Measurements from ENCODE around the gene ARHGAP19. TPM values are rescaled to one million over a fixed set of nuclear protein-coding genes. Genes with fewer than 3 reads are reported as not detected.
"Not testable (repeated sequence)": the region's sequence is repeated elsewhere in the genome, so short reads cannot be mapped to it uniquely, and the experiment has no call there.

Gene ARHGAP19
- total RNA-seq, 1 experiment from 2014 or later, result 33.2 TPM

GRCh38 chr10:97267671-97268070 lies 24.8 kb downstream of the ARHGAP19 start:
- H3K4me3 Mint-ChIP-seq, result peak overlapping the region; percentile 12 to 36; a peak in 1 of 5 replicates

DNA sequence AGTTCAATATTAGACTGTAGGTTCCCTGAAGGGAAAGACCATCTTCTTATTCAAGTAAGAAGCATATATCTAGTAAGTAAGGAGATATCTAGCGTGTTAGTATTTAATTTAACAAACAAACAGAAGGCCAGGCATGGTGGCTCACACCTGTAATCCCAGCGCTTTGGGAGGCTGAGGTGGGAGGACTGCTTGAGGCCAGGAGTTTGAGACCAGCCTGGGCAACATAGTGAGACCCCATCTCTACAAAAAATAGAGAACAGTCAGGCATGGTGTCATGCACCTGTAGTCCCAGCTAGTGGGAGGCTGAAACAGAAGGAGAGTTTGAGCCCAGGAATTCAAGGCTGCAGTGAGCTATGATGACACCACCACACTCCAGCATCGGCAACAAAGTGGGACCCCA lies 27.3 kb downstream of the ARHGAP19 start:
- H3K4me2 ChIP-seq (ENCODE audit: insufficient read depth, insufficient read length, low read length); H4K5ac ChIP-seq (ENCODE audit: insufficient read length, low read depth, low read length); H2BK15ac ChIP-seq (ENCODE audit: low read depth, low read length); DNase-seq; H3T11ph ChIP-seq (ENCODE audit: low read length); H3K9me3 Mint-ChIP-seq; H2BK120ac ChIP-seq (ENCODE audit: low read depth, low read length, poor library complexity, severe bottlenecking); H4K8ac ChIP-seq (replicated peaks; ENCODE audit: insufficient read length, low read depth, low read length); H4K91ac ChIP-seq (ENCODE audit: insufficient read length, low read depth, low read length); H3K4me1 ChIP-seq (ENCODE audit: insufficient read depth, low read length); H2BK12ac ChIP-seq (ENCODE audit: insufficient read length, low read depth, low read length); H2AFZ ChIP-seq (ENCODE audit: low read length); H3K27me3 Mint-ChIP-seq (ENCODE audit: low read depth); H3K79me2 ChIP-seq (ENCODE audit: insufficient read depth, low read length); H3K4ac ChIP-seq (ENCODE audit: low read depth, low read length); H3K23me2 ChIP-seq (ENCODE audit: insufficient read length, low read depth, low read length, poor library complexity, severe bottlenecking); H3K14ac ChIP-seq (ENCODE audit: insufficient read depth, low read length); H3K4me3 Mint-ChIP-seq; H3K9me3 ChIP-seq (ENCODE audit: control insufficient read depth, low read depth, low read length); H3K79me1 ChIP-seq (ENCODE audit: insufficient read depth, low read depth, low read length, poor library complexity, severe bottlenecking); H2BK20ac ChIP-seq (ENCODE audit: low read depth, low read length, poor library complexity, severe bottlenecking); H3K27me3 ChIP-seq (ENCODE audit: insufficient read depth, low read length); H3K27ac ChIP-seq (ENCODE audit: insufficient read length, low read depth, low read length); H2AK5ac ChIP-seq (ENCODE audit: insufficient read length, low read length); H3K9ac ChIP-seq (ENCODE audit: extremely low read depth, insufficient read length, low read length); H3K18ac ChIP-seq (ENCODE audit: insufficient read length, low read depth, low read length); H3K23ac ChIP-seq (ENCODE audit: insufficient read length, low read depth, low read length); H4K20me1 ChIP-seq (ENCODE audit: control insufficient read depth, insufficient read depth, insufficient read length); H2BK5ac ChIP-seq (ENCODE audit: insufficient read length, low read length); H3K56ac ChIP-seq (ENCODE audit: insufficient read length, low read depth, low read length): not testable (repeated sequence)
- Mint-ChIP-seq H3K4me1 (peaks cover 23 to 34% of the 10 kb centered on the region in 2 experiments), H3K27ac (peak overlapping the region in 1 of 3 experiments; percentile 75; a peak in 1 of 7 replicates), H3K36me3 (ENCODE audit: insufficient read depth in 1 of 3, low read depth in 3 of 3) (peaks cover 13 to 43% (median 30%) of the 10 kb centered on the region in 3 experiments; a peak in 6 of 7 replicates)
- WGBS (ENCODE audit: extremely low coverage, insufficient read length, low lambda C conversion rate), result no CpG with 5 or more reads among the region's 3 CpGs

More at GRCh38 chr10:97267671-97268070, 24.8 kb downstream of the ARHGAP19 start:
- Histone ChIP-seq H3K4ac (ENCODE audit: low read depth, low read length) (no peak overlapping the region), H2BK15ac (ENCODE audit: low read depth, low read length) (no peak overlapping the region), H4K20me1 (ENCODE audit: control insufficient read depth, insufficient read depth, insufficient read length) (no peaks in the 10 kb centered on the region), H3K23ac (ENCODE audit: insufficient read length, low read depth, low read length) (no peak overlapping the region), H2BK20ac (ENCODE audit: low read depth, low read length, poor library complexity, severe bottlenecking) (no peak overlapping the region), H2BK5ac (ENCODE audit: insufficient read length, low read length) (no peak overlapping the region), H2BK12ac (ENCODE audit: insufficient read length, low read depth, low read length) (no peak overlapping the region), H4K5ac (ENCODE audit: insufficient read length, low read depth, low read length) (no peak overlapping the region), H2AFZ (ENCODE audit: low read length) (no peak overlapping the region), H3K18ac (ENCODE audit: insufficient read length, low read depth, low read length) (no peak overlapping the region), H3K4me1 (ENCODE audit: insufficient read depth, low read length) (no peaks in the 10 kb centered on the region), H3K79me1 (ENCODE audit: insufficient read depth, low read depth, low read length, poor library complexity, severe bottlenecking) (no peaks in the 10 kb centered on the region), H3K23me2 (ENCODE audit: insufficient read length, low read depth, low read length, poor library complexity, severe bottlenecking) (no peaks in the 10 kb centered on the region), H4K91ac (ENCODE audit: insufficient read length, low read depth, low read length) (no peak overlapping the region), H3K9me3 (ENCODE audit: control insufficient read depth, low read depth, low read length) (no peaks in the 10 kb centered on the region), H3K56ac (ENCODE audit: insufficient read length, low read depth, low read length) (no peak overlapping the region), H3T11ph (ENCODE audit: low read length) (no peak overlapping the region), H2AK5ac (ENCODE audit: insufficient read length, low read length) (no peak overlapping the region), H3K14ac (ENCODE audit: insufficient read depth, low read length) (no peak overlapping the region), H3K27ac (ENCODE audit: insufficient read length, low read depth, low read length) (no peak overlapping the region), H3K27me3 (ENCODE audit: insufficient read depth, low read length) (no peaks in the 10 kb centered on the region), H4K8ac (replicated peaks; ENCODE audit: insufficient read length, low read depth, low read length) (no peak overlapping the region), H3K9ac (ENCODE audit: extremely low read depth, insufficient read length, low read length) (no peak overlapping the region), H2BK120ac (ENCODE audit: low read depth, low read length, poor library complexity, severe bottlenecking) (no peak overlapping the region), H3K79me2 (ENCODE audit: insufficient read depth, low read length) (no peaks in the 10 kb centered on the region; the same call in 1 of the 2 replicates), H3K4me2 (ENCODE audit: insufficient read depth, insufficient read length, low read length) (peak overlapping the region; percentile 10)
- WGBS (ENCODE audit: extremely low coverage, insufficient read length, low lambda C conversion rate), result no CpG with 5 or more reads among the region's 4 CpGs
- DNase-seq, result peak; percentile 55
- Mint-ChIP-seq H3K27ac (peak overlapping the region; percentile 62 to 82 (median 80); a peak in 6 of 7 replicates), H3K4me1 (peaks cover 24 to 35% of the 10 kb centered on the region in 2 experiments), H3K36me3 (ENCODE audit: insufficient read depth in 1 of 3, low read depth in 3 of 3) (peaks cover 15 to 61% (median 30%) of the 10 kb centered on the region in 3 experiments; a peak in 6 of 7 replicates), H3K27me3 (ENCODE audit: low read depth) (no peaks in the 10 kb centered on the region), H3K9me3 (peaks cover 14 to 15% of the 10 kb centered on the region in 2 experiments)
- TF ChIP-seq, protein P1, sequence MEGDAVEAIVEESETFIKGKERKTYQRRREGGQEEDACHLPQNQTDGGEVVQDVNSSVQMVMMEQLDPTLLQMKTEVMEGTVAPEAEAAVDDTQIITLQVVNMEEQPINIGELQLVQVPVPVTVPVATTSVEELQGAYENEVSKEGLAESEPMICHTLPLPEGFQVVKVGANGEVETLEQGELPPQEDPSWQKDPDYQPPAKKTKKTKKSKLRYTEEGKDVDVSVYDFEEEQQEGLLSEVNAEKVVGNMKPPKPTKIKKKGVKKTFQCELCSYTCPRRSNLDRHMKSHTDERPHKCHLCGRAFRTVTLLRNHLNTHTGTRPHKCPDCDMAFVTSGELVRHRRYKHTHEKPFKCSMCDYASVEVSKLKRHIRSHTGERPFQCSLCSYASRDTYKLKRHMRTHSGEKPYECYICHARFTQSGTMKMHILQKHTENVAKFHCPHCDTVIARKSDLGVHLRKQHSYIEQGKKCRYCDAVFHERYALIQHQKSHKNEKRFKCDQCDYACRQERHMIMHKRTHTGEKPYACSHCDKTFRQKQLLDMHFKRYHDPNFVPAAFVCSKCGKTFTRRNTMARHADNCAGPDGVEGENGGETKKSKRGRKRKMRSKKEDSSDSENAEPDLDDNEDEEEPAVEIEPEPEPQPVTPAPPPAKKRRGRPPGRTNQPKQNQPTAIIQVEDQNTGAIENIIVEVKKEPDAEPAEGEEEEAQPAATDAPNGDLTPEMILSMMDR (conservative IDR thresholded peaks at IDR 0.05), result no peak
